HG02588 (cell line): ENCODE data around the gene ITGA11.

Experiments
- ATAC-seq: cut with Tn5 transposase; IDR thresholded peaks from one replicate; pipeline ENCODE4 v1.9.1; 2021; ENCODE audit warnings: mild to moderate bottlenecking, moderate library complexity; ENCODE audit not compliant: unreplicated experiment

The ITGA11 gene

GRCh38 chr15:68413363-68414205 lies 18.4 kb downstream of the ITGA11 start:
- no peak for ATAC-seq

GRCh38 chr15:68412218-68412617 lies 19.7 kb downstream of the ITGA11 start:
- no peak for ATAC-seq

- no peak for ATAC-seq
Observed at GRCh38 chr15:68411735-68412134, 20.2 kb downstream of the ITGA11 start.

- ATAC-seq = no peak
Observed at GRCh38 chr15:68411343-68411675, 20.7 kb downstream of the ITGA11 start.

- ATAC-seq = no peak
Observed at GRCh38 chr15:68410466-68411342, 21.3 kb downstream of the ITGA11 start.

GRCh38 chr15:68409736-68410370 lies 22.1 kb downstream of the ITGA11 start:
- ATAC-seq = no peak

GRCh38 chr15:68408971-68409370 lies 23.0 kb downstream of the ITGA11 start:
- no peak for ATAC-seq

GRCh38 chr15:68407886-68408881 lies 23.8 kb downstream of the ITGA11 start:
- no peak for ATAC-seq

- ATAC-seq = no peak
Observed at GRCh38 chr15:68407141-68407885, 24.6 kb downstream of the ITGA11 start.

- no peak for ATAC-seq
Observed at GRCh38 chr15:68405378-68406250, 26.3 kb downstream of the ITGA11 start.

GRCh38 chr15:68404056-68404798 lies 27.7 kb downstream of the ITGA11 start:
- ATAC-seq = no peak

GRCh38 chr15:68403161-68403941 lies 28.6 kb downstream of the ITGA11 start:
- no peak for ATAC-seq

GRCh38 chr15:68402432-68403160 lies 29.4 kb downstream of the ITGA11 start:
- ATAC-seq = no peak

GRCh38 chr15:68401496-68402431 lies 30.2 kb downstream of the ITGA11 start:
- ATAC-seq = no peak

GRCh38 chr15:68400066-68400456 lies 31.9 kb downstream of the ITGA11 start:
- no peak for ATAC-seq
